Panc1 (cell line): ENCODE results near the gene MRPS7. TPM values are rescaled to one million over a fixed set of nuclear protein-coding genes. Genes with fewer than 3 reads are reported as not detected.

Experiments used
- ATAC-seq: fragments of 200-7000 bp; cut with Tn5 transposase; 2 replicates; pipeline ENCODE4 v1.9.1; 2020; ENCODE audit warnings: mild to moderate bottlenecking, moderate library complexity
- BruUV-seq: library from RNA; stranded (reverse); fragments of 400-500 nt; replicated peaks from 2 replicates; lab custom pipeline; 2021; lab: Mats Ljungman, UMichigan
- CTCF ChIA-PET: fragments of 300-600 bp; sonication (Branson Sonifier 250); formaldehyde crosslinking; loops from one replicate; lab custom pipeline; 2022; ENCODE audit warnings: antibody characterized with exemption; lab: Charles Lee
- POLR2A ChIA-PET: fragments of 300-600 bp; sonication (Branson Sonifier 250); formaldehyde crosslinking; loops from one replicate; lab custom pipeline; 2022; ENCODE audit warnings: antibody characterized with exemption; lab: Charles Lee
- DNase-seq: peaks from one replicate; pipeline ENCODE4 v3.0.0-alpha.2; 2010; ENCODE audit warnings: low read depth, low spot score
- H3K27ac ChIP-seq: 2 replicates; pipeline ENCODE4 v1.5.1; 2011; ENCODE audit warnings: mild to moderate bottlenecking, low read length, inconsistent platforms
- H3K27me3 ChIP-seq: fragments of 200-500 bp; sonication (Bioruptor generic); 2 replicates; pipeline ENCODE4 v1.6.0; 2014; ENCODE audit warnings: low read length, inconsistent platforms; ENCODE audit not compliant: control insufficient read depth, insufficient read depth
- H3K36me3 ChIP-seq: fragments of 200-500 bp; sonication (Bioruptor generic); 2 replicates; pipeline ENCODE4 v1.5.1; 2014; ENCODE audit warnings: inconsistent platforms, mild to moderate bottlenecking, low read length, moderate library complexity; ENCODE audit not compliant: control insufficient read depth, insufficient read depth
- H3K4me1 ChIP-seq: 2 replicates; pipeline ENCODE4 v1.5.1; 2011; ENCODE audit warnings: inconsistent platforms, mild to moderate bottlenecking, low read length, moderate library complexity; ENCODE audit not compliant: control insufficient read depth, insufficient read depth
- H3K4me3 ChIP-seq, 2 experiments: 2 replicates each; pipeline ENCODE4 v1.5.1; 2011 to 2012; ENCODE audit warnings: low read depth in 2 of 2, low read length in 2 of 2, mild to moderate bottlenecking in 2 of 2, inconsistent platforms in 1 of 2, moderate library complexity in 1 of 2
- H3K9me3 ChIP-seq: fragments of 200-500 bp; sonication (Bioruptor generic); 2 replicates; pipeline ENCODE4 v1.5.1; 2014; ENCODE audit warnings: low read depth, mild to moderate bottlenecking, inconsistent platforms, low read length, moderate library complexity; ENCODE audit not compliant: control insufficient read depth, insufficient read depth
- POLR2AphosphoS5 ChIP-seq: IDR thresholded peaks from 2 replicates; pipeline ENCODE4 v1.6.1; 2012; ENCODE audit warnings: mild to moderate bottlenecking, low read depth, low read length, moderate library complexity
- REST ChIP-seq, 2 experiments: IDR thresholded peaks; 2 replicates each; pipeline ENCODE4 v1.6.1; 2011 to 2012; ENCODE audit warnings: low read depth in 2 of 2, control low read depth in 1 of 2, low read length in 1 of 2, mild to moderate bottlenecking in 1 of 2, moderate library complexity in 1 of 2; ENCODE audit not compliant: insufficient read depth in 1 of 2
- SIN3A ChIP-seq: IDR thresholded peaks from 2 replicates; pipeline ENCODE4 v1.6.1; 2012; ENCODE audit warnings: low read depth, mild to moderate bottlenecking, low read length, moderate library complexity, borderline replicate concordance; ENCODE audit not compliant: insufficient read depth
- TCF7L2 ChIP-seq: IDR thresholded peaks from 2 replicates; pipeline ENCODE4 v1.6.1; 2011; ENCODE audit warnings: mild to moderate bottlenecking, low read depth, low read length, inconsistent platforms
- in situ Hi-C: cut with HindIII; loops from 2 replicates; pipeline ENCODE4 v1.10.0; 2016; ENCODE audit warnings: low sequenced_read_pairs, low pct_unique_long_range_greater_than_20kb
- intact Hi-C: fragments of 100-400 bp; cut with micrococcal nuclease; formaldehyde crosslinking; loops from one replicate; pipeline ENCODE4 v1.10.0; 2022; ENCODE audit not compliant: unreplicated experiment
- total RNA-seq: library from RNA; stranded (reverse); gene quantifications from one replicate; pipeline ENCODE4 v1.2.1, GENCODE V29; 2021; ENCODE audit not compliant: unreplicated experiment
- TF ChIP-seq, protein P1 (sequence below): fragments of 450-650 bp; IDR thresholded peaks from 2 replicates; pipeline ENCODE4 v1.5.1; 2017; ENCODE audit warnings: mild to moderate bottlenecking

Gene MRPS7
- total RNA-seq, 1 experiment from 2014 or later: 85.0 TPM

DNA sequence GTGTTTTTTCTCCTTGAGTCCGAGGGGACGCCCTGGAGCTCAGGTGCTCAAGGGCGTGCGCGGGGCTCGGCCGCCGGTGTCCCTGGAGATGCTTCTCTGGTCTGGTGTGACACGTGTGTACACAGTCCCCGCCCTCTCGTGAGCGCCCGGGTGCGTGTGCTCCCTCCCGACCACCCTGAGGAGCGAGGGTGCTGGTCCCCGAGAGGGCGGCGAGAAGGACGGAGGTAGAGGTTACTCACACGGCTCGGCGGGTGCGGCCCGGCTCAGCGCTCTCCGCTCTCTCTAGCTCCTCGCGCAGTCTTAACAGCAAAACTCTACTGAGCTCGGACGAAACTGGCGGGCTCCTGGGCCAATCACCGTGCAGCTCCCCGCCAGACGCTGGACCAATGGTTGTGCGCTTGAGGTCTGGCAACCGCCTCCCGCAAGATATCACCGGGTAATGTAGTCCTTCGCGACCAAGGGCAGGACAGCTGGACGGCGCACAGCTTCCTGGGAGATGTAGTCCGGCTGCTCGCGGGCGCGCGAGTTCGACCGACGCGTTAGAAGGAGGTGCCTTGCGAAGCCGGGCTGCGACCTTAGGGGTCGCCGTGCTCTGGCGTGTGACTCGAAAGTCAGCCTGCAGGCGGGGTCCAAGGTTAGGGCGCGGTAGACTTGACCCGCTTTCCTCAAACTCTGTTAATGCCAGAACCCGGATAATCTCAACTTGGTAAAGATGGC lies 27.6 kb downstream of the MRPS7 start, which contains the start of gene SLC25A19:
Gene SLC25A19 (minus strand): TSS at position 319 of the 717 bp plus-strand sequence. CDS start 2,669 bp downstream, outside the sequence.
- CTCF ChIA-PET: interaction anchor here (0.6 to 2.4 kb wide), 3 partner anchors 16 to 50 kb away, joined by 3 to 11 read pairs (median 11); partner anchors contain the start of gene MIF4GD
- in situ Hi-C loops (no loop called here), intact Hi-C loops (no loop called here)
- H3K27ac ChIP-seq: peak within 1 kb of the TSS; percentile 90
- no TSS peak for BruUV-seq
- H3K27me3 ChIP-seq: no peaks in the 10 kb centered on the region
- POLR2A ChIA-PET: interaction anchor here (0.5 to 1.7 kb wide), 4 partner anchors 10 to 91 kb away, joined by 3 to 9 read pairs (median 5); partner anchors contain the start of gene MIF4GD
- H3K9me3 ChIP-seq: no peaks in the 10 kb centered on the region
- peaks cover 2% of the 10 kb centered on the region; the same call in 1 of the 2 replicates for H3K36me3 ChIP-seq
- ATAC-seq (peak; percentile 99), DNase-seq (peak; percentile 96)
- H3K4me1 ChIP-seq: peaks cover 5% of the 10 kb centered on the region
- peak within 1 kb of the TSS; percentile 77 to 93 for H3K4me3 ChIP-seq
- TF ChIP-seq REST (IDR thresholded peaks at IDR 0.05; ENCODE audit: insufficient read depth in 1 of 2, low read depth in 2 of 2, low read length in 1 of 2): no peak
- peak; percentile 76 for TF ChIP-seq POLR2AphosphoS5
- TF ChIP-seq, protein P1, sequence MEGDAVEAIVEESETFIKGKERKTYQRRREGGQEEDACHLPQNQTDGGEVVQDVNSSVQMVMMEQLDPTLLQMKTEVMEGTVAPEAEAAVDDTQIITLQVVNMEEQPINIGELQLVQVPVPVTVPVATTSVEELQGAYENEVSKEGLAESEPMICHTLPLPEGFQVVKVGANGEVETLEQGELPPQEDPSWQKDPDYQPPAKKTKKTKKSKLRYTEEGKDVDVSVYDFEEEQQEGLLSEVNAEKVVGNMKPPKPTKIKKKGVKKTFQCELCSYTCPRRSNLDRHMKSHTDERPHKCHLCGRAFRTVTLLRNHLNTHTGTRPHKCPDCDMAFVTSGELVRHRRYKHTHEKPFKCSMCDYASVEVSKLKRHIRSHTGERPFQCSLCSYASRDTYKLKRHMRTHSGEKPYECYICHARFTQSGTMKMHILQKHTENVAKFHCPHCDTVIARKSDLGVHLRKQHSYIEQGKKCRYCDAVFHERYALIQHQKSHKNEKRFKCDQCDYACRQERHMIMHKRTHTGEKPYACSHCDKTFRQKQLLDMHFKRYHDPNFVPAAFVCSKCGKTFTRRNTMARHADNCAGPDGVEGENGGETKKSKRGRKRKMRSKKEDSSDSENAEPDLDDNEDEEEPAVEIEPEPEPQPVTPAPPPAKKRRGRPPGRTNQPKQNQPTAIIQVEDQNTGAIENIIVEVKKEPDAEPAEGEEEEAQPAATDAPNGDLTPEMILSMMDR: no peak; the same call in 1 of the 2 replicates
- no peak for TF ChIP-seq TCF7L2
- TF ChIP-seq SIN3A: peak; percentile 87; the same call in 1 of the 2 replicates

DNA sequence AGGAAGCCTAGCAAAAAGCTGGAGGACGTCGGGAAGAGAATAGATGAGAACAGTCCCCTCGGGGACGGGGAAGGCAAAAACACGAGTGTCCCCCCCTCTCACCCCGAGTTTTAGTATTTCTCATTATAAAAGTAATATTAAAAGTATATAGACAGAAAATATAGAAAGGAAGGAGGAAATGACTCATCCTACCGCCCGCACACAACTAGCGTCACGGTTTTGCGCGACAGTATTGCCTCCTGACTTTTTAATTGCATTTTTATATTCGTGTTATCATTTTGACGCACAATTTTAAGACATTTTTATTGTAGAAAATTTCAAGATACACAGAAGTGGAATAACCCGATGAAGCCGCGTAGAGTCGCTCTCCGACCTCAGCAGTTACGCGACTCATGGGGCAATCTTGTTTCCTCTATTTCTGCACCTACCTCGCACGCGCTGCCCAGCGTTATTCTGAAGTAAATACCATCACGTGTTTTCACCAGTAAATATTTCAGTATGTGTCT lies 28.2 kb downstream of the MRPS7 start:
- ATAC-seq (peak; percentile 5; the same call in 1 of the 2 replicates), DNase-seq (peak; percentile 52)
- in situ Hi-C loops (no loop called here), intact Hi-C loops (no loop called here)
- Histone ChIP-seq H3K36me3 (peaks cover 2% of the 10 kb centered on the region; the same call in 1 of the 2 replicates), H3K4me1 (peaks cover 5% of the 10 kb centered on the region), H3K27me3 (no peaks in the 10 kb centered on the region), H3K4me3 (peak overlapping the region; percentile 77 to 93), H3K27ac (peak overlapping the region; percentile 90), H3K9me3 (no peaks in the 10 kb centered on the region)
- TF ChIP-seq TCF7L2 (no peak; the same call in 1 of the 2 replicates), POLR2AphosphoS5 (no peak), SIN3A (no peak), REST (IDR thresholded peaks at IDR 0.05; ENCODE audit: insufficient read depth in 1 of 2, low read depth in 2 of 2, low read length in 1 of 2) (no peak)
- TF ChIP-seq, protein P1: no peak; the same call in 1 of the 2 replicates
- ChIA-PET POLR2A (interaction anchor here (0.9 to 1.7 kb wide), 2 partner anchors 19 to 90 kb away, joined by 5 to 9 read pairs; partner anchors contain the start of gene MIF4GD), CTCF (interaction anchor here (0.6 to 2.4 kb wide), 3 partner anchors 16 to 50 kb away, joined by 3 to 11 read pairs (median 11); partner anchors contain the start of gene MIF4GD)
- no TSS peak for BruUV-seq
